Measurements from ENCODE around the gene PCDHGA4.
"Not testable (repeated sequence)": the region's sequence is repeated elsewhere in the genome, so short reads cannot be mapped to it uniquely, and the experiment has no call there.

- TF ChIP-seq, protein P1, sequence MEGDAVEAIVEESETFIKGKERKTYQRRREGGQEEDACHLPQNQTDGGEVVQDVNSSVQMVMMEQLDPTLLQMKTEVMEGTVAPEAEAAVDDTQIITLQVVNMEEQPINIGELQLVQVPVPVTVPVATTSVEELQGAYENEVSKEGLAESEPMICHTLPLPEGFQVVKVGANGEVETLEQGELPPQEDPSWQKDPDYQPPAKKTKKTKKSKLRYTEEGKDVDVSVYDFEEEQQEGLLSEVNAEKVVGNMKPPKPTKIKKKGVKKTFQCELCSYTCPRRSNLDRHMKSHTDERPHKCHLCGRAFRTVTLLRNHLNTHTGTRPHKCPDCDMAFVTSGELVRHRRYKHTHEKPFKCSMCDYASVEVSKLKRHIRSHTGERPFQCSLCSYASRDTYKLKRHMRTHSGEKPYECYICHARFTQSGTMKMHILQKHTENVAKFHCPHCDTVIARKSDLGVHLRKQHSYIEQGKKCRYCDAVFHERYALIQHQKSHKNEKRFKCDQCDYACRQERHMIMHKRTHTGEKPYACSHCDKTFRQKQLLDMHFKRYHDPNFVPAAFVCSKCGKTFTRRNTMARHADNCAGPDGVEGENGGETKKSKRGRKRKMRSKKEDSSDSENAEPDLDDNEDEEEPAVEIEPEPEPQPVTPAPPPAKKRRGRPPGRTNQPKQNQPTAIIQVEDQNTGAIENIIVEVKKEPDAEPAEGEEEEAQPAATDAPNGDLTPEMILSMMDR (IDR thresholded peaks at IDR 0.05), result not testable (repeated sequence)
- not testable (repeated sequence) for TF ChIP-seq POLR2A (IDR thresholded peaks at IDR 0.05)
Observed at GRCh38 chr5:141340781-141341354, 14.0 kb upstream of the PCDHGA4 start.

Measured in Peyer's patch (tissue), 4 donors.